ENCODE data around the gene AKAP13. TPM values are rescaled to one million over a fixed set of nuclear protein-coding genes. Genes with fewer than 3 reads are reported as not detected.

Gene AKAP13
- polyA plus RNA-seq, 2 of the 4 experiments (the other 2 are of a cell fraction), result 20.4 to 28.8 TPM

- Histone ChIP-seq H3K4me3 (no peak overlapping the region), H3K9me3 (no peaks in the 10 kb centered on the region), H3K27ac (no peak overlapping the region), H3K4me2 (no peak overlapping the region), H3K4me1 (peaks cover 11% of the 10 kb centered on the region; the same call in 1 of the 3 replicates)
- ATAC-seq (no peak), FAIRE-seq (no peak), DNase-seq (ENCODE audit: low read depth in 1 of 2, low spot score in 1 of 2) (no peak)
- POLR2A ChIA-PET, result no interaction called here
- WGBS (ENCODE audit: missing lambda C conversion rate), result 66% methylated on average over 2 of the region's 2 CpGs
- no peak for TF ChIP-seq HDAC2 (IDR thresholded peaks at IDR 0.05)
- TF ChIP-seq E2F6 (IDR thresholded peaks at IDR 0.05; ENCODE audit: borderline replicate concordance, low read depth), result no peak
- TF ChIP-seq RAD21 (conservative IDR thresholded peaks at IDR 0.05 in 1 of 2, IDR thresholded peaks at IDR 0.05 in 1 of 2), result no peak
- no peak for TF ChIP-seq ELK1 (IDR thresholded peaks at IDR 0.05; ENCODE audit: low read depth, low read length)
- TF ChIP-seq MAFK (IDR thresholded peaks at IDR 0.05; ENCODE audit: partially characterized antibody), result no peak
- TF ChIP-seq ZNF302 (CRISPR knock-in tag; IDR thresholded peaks at IDR 0.05), result no peak
- no peak for TF ChIP-seq CBX8 (IDR thresholded peaks at IDR 0.05)
- no peak for TF ChIP-seq HOXA7 (CRISPR knock-in tag; IDR thresholded peaks at IDR 0.05)
- TF ChIP-seq JUN (IDR thresholded peaks at IDR 0.05), result no peak
- TF ChIP-seq CHD2 (IDR thresholded peaks at IDR 0.05; ENCODE audit: low read length, partially characterized antibody), result no peak
- TF ChIP-seq RNF2 (IDR thresholded peaks at IDR 0.05; ENCODE audit: borderline replicate concordance, low read depth), result no peak
- TF ChIP-seq EP300 (IDR thresholded peaks at IDR 0.05), result no peak
- no peak for TF ChIP-seq KDM5A (IDR thresholded peaks at IDR 0.05)
- CTCF ChIA-PET, result interaction anchor here (0.7 to 8.0 kb wide), 6 partner anchors 16 to 217 kb away, joined by 3 to 84 read pairs (median 16); no protein-coding TSS in a partner anchor
These were observed 126.7 kb downstream of the AKAP13 start for GRCh38 chr15:85507114-85507513.

DNA sequence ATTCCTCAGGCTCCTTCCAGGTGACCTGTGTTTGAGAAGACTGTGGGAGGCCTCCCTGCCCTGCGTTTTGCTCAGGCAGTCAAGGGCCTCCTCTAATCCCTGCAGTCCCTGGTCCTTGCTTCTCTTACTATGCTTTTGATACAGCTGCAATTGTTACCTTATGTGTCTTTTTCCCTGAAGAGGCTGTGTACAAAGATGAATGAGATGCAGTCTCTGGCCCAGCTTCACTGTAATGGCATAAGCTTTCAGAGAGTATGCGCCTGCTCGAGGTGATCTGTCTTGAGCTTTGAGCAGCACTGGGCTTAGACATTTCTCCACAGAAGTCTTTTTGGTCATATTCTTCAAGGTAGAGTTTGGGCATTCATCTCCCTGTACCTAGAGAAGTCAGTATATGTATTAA lies 129.6 kb downstream of the AKAP13 start:
- no peaks in the 10 kb centered on the region for H3K9me3 ChIP-seq
- peaks cover 10% of the 10 kb centered on the region; the same call in 1 of the 3 replicates for H3K4me1 ChIP-seq
- WGBS (ENCODE audit: missing lambda C conversion rate), result 88% methylated on average over 3 of the region's 3 CpGs
- ChIA-PET CTCF (interaction anchor here (0.9 to 8.0 kb wide), 5 partner anchors 24 to 329 kb away, joined by 3 to 84 read pairs (median 11); no protein-coding TSS in a partner anchor), POLR2A (no interaction called here)
- no peak for FAIRE-seq
- H3K27ac ChIP-seq, result no peak overlapping the region
- no peak overlapping the region for H3K4me2 ChIP-seq
- TF ChIP-seq TFCP2L1 (CRISPR knock-in tag; IDR thresholded peaks at IDR 0.05) (no peak), EHF (CRISPR knock-in tag; IDR thresholded peaks at IDR 0.05) (no peak), BHLHE40 (IDR thresholded peaks at IDR 0.05; ENCODE audit: low read depth, low read length) (no peak)
- H3K4me3 ChIP-seq, result no peak overlapping the region
- ATAC-seq, result no peak
- DNase-seq (ENCODE audit: low read depth in 1 of 2, low spot score in 1 of 2), result no peak

DNA sequence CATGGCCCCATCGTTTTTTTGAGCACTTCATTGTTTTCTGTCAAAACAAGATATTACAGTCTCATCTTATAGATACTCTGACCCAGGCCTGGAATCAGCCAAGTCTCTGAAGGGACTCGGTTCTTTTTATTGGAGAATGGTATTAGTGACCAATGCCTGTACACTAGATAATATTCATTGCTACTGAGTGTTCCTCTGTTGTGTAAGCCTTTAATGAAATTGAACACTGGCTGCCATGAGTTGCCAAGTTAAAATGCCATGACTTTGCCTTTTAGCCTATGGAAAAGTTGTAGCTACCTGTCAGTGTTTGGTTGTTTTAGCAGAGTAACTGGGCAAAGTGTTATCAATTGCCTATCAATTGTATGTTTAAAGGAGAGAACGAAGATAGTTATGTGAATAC lies 134.0 kb downstream of the AKAP13 start:
- FAIRE-seq (no peak), DNase-seq (ENCODE audit: low read depth in 1 of 2, low spot score in 1 of 2) (no peak), ATAC-seq (no peak)
- TF ChIP-seq POLR2A (IDR thresholded peaks at IDR 0.05; ENCODE audit: low read length), result no peak
- no peak overlapping the region for H3K4me3 ChIP-seq
- ChIA-PET CTCF (interaction anchor here (1.3 kb wide), 1 partner anchor 10 kb away, joined by 4 read pairs; no protein-coding TSS in a partner anchor), POLR2A (no interaction called here)
- H3K27ac ChIP-seq, result no peak overlapping the region
- H3K4me1 ChIP-seq, result peaks cover 12% of the 10 kb centered on the region; the same call in 1 of the 3 replicates
- H3K4me2 ChIP-seq, result no peak overlapping the region
- 78% methylated on average over 3 of the region's 3 CpGs for WGBS (ENCODE audit: missing lambda C conversion rate)
- H3K9me3 ChIP-seq, result no peaks in the 10 kb centered on the region

GRCh38 chr15:85515212-85515611 lies 134.8 kb downstream of the AKAP13 start:
- Histone ChIP-seq H3K27ac (no peak overlapping the region), H3K4me1 (peaks cover 14% of the 10 kb centered on the region; the same call in 2 of the 3 replicates), H3K4me2 (no peak overlapping the region), H3K4me3 (no peak overlapping the region), H3K9me3 (no peaks in the 10 kb centered on the region)
- ChIA-PET POLR2A (no interaction called here), CTCF (interaction anchor here (1.3 kb wide), 1 partner anchor 11 kb away, joined by 4 read pairs; no protein-coding TSS in a partner anchor)
- ATAC-seq (no peak), FAIRE-seq (no peak), DNase-seq (ENCODE audit: low read depth in 1 of 2, low spot score in 1 of 2) (no peak)
- whole genome bisulfite sequencing (ENCODE audit: missing lambda C conversion rate), result 74% methylated on average over 4 of the region's 4 CpGs
- no peak for TF ChIP-seq JUN (IDR thresholded peaks at IDR 0.05)
- no peak for TF ChIP-seq REST (IDR thresholded peaks at IDR 0.05)
- no peak for TF ChIP-seq PHF8 (IDR thresholded peaks at IDR 0.05; ENCODE audit: borderline replicate concordance, low read depth)
- no peak for TF ChIP-seq GATA3 (IDR thresholded peaks at IDR 0.05; ENCODE audit: borderline replicate concordance)
- TF ChIP-seq CBX8 (IDR thresholded peaks at IDR 0.05), result no peak
- TF ChIP-seq HEYL (CRISPR knock-in tag; IDR thresholded peaks at IDR 0.05), result no peak
- TF ChIP-seq RNF2 (IDR thresholded peaks at IDR 0.05; ENCODE audit: borderline replicate concordance, low read depth), result no peak
- no peak for TF ChIP-seq ZC3H11A (IDR thresholded peaks at IDR 0.05)
- TF ChIP-seq BHLHE40 (IDR thresholded peaks at IDR 0.05; ENCODE audit: low read depth, low read length), result no peak
- TF ChIP-seq FOXS1 (CRISPR knock-in tag; IDR thresholded peaks at IDR 0.05), result no peak
